NCI-H510A treated with DMSO at 0.1 percent for 48 hours (cell line): Measurements from ENCODE around the gene ARHGAP6.
"Not testable (repeated sequence)": the region's sequence is repeated elsewhere in the genome, so short reads cannot be mapped to it uniquely, and the experiment has no call there.

Experiments used
- DNase-seq: peaks from one replicate; lab custom pipeline; 2025; lab: John Stamatoyannopoulos, UW

ARHGAP6 gene

GRCh38 chrX:11171956-11172355 lies 493.8 kb downstream of the ARHGAP6 start:
- no peak for DNase-seq

- no peak for DNase-seq
Observed at GRCh38 chrX:11164433-11164832, 501.3 kb downstream of the ARHGAP6 start.

- DNase-seq = no peak
Observed at GRCh38 chrX:11159149-11159548, 506.6 kb downstream of the ARHGAP6 start.

- DNase-seq = no peak
Observed at GRCh38 chrX:11151799-11152559, 513.7 kb downstream of the ARHGAP6 start.

- DNase-seq = no peak
Observed at GRCh38 chrX:11148401-11148800, 517.3 kb downstream of the ARHGAP6 start.

DNA sequence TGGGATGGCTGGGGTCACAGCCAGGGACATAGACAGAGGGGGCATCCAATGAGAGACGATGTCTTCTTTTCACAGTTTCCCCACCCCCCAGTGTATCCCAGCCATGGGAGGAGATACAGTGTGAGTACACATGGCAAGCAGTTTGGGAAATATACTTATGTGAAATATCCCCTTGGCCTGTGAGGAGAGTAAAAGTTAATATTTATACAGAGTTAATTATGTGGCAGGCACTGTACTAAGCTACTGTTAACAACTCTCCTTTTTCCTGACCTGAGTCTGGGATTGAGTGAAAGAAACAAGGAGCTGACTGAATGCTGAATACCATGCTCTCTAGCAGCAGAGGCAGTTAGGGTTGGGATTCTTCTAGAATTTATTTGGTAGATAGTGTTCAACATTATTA lies 519.3 kb downstream of the ARHGAP6 start:
- DNase-seq = no peak

GRCh38 chrX:11143931-11144678 lies 521.6 kb downstream of the ARHGAP6 start:
- DNase-seq = peak; percentile 67

DNA sequence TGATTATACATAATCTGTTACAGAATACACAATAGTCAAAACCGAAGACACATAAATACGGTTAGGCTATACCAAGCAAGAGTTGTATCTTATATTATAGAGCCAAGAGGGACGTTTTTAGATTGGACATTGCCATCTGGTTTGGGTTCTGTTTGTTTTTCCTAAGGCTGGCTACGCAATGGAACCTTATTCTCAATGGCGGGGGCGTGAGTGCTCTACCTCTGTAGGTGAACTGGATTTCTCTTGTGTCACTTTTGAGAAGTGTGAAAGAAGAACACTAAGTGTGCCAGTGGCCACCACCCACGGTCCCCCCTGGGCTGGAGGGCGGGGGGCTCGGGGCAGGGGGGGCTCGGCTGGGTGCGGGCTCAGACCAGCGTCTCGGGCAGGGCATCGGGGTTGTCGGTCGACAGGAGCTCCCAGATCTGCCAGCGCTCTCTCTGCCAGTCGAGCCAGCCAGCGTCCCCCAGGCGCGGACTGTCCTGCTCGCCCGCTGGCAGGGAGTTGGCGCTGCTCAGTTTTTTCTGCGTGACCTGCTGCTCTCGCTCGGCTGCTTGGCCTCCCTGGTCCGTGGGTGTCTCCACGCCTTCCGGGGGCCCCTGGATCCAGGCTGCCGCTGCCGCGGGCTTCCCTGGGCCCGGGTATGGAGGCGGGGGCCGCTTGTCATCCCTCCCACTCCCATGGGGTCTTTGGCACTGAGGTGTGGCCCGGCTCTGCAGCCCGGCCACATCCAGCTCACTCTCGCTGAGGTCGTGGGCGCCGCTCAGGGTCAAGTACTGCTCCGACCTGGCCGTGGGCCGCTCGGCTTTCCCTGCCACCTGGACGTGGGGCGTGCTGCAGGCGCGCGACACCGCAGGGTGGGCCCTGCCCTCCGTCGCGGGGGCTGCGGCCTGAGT lies 527.0 kb downstream of the ARHGAP6 start:
- DNase-seq = no peak

DNA sequence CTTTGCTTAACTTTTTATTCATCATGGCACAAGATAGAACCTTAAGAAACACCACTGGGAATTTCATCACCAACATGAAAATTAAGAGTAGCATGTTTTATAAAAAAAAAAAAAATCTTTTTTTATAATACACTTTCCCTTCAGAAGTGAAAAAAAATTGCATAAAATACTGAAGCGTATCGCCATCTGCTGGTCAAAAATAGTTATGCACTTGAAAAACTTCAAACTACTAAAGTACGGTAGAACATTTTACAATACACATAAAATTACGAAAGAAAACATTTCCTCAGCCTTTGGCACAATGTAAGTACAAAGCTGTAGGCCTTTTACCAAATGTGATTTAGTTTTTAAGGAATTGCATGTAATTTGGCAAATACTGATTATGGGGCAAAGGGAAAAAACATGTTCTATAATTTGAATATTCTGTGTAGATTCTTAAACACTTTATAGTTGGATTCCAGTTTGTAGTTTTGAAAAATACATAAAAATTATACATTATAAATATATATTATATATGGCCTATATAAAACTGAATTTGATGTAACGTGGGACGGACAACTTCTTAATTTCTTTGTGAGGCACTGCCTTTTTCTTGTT lies 528.1 kb downstream of the ARHGAP6 start:
- DNase-seq = peak; percentile 23

GRCh38 chrX:11135564-11136185 lies 530.0 kb downstream of the ARHGAP6 start:
- DNase-seq = no peak

GRCh38 chrX:11131146-11131545 lies 534.6 kb downstream of the ARHGAP6 start:
- DNase-seq = no peak

DNA sequence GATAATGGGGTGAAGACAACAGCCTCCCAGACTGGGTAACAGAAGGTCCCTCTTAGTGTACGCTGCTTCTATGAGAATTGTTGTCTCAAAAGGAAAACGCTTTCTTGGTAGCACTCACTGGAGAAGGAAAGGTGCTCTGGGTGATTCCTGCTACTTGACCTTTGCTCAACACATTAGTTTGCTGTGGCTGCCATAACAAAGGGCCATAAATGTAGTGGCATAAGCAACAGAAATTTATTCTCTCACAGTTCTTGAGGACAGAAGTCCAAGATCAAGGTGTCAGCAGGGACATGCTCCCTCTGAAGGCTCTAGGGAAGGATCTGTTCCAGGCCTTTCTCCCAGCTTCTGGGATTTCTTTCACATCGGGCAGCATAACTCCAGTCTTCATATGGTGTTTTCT lies 535.6 kb downstream of the ARHGAP6 start:
- DNase-seq = no peak

DNA sequence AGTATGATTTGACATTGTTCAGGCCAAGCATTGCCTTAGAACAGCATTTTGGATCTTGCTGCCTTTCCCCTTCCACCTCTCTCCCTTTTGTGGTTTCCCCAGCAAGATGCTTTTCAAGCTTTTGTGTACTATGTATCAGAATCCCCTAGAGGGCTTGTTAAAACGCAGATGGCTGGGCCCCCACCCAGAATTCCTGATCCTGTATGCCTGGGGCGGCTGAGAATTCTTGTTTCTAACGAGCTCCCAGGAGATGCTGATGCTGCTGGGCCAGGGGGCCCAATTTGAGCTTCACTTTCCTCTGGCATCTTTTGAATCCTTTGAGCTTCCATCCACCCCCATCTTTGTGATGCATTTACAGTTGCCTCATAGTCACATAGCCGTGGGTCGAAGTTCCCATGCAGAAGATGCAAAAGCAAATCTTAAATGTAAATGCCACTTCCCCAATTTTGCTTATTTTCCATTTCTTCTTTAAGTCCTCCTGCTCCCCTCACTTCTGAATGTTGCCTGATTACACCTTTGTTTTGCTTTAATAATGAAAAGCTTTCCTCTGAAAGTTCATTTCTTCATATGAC lies 536.1 kb downstream of the ARHGAP6 start:
- DNase-seq = no peak

GRCh38 chrX:11125060-11125459 lies 540.7 kb downstream of the ARHGAP6 start:
- no peak for DNase-seq

- DNase-seq = no peak
Observed at GRCh38 chrX:11124112-11124511, 541.6 kb downstream of the ARHGAP6 start.

DNA sequence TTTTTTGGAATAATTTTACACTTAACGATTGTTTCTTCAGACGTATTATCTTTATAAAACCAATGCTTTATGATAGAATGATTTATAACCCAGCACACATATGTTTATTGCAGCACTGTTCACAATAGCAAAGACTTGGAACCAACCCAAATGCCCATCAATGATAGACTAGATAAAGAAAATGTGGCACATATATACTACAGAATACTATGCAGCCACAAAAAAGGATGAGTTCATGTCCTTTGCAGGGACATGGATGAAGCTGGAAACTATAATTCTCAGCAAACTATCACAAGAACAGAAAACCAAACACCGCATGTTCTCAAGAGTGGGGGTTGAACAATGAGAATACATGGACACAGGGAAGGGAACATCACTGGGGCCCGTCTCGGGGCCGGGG lies 542.6 kb downstream of the ARHGAP6 start:
- DNase-seq = not testable (repeated sequence)

DNA sequence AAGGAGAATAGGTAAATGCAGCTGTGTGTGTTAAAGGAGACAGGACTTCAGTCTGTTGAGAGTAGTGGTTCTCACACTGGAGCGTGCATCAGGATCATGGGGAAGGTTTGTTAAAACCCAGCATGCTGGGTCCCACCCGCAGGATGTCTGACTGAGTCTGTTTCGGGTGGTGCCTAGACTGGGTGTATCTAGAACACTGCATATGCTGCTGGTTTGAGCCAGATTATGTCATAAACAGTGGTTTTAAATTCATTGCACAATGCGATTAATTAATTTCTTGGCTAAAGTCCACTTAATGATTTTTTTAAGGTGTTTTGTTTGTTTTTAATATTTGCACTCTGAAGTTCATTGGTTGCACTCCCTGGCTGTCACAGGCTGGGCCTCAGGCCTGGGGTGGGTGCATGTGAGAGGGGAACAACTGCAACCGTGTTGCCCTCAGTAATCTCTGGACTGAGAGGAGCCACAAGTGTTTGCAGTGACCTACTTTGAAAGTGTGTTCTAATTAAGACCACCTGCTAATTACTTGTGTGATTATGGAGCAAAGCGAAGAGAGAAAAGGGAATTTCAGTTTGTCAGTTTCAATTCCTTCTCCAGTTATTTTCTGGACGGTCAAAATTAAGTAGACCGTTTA lies 546.3 kb downstream of the ARHGAP6 start:
- no peak for DNase-seq

DNA sequence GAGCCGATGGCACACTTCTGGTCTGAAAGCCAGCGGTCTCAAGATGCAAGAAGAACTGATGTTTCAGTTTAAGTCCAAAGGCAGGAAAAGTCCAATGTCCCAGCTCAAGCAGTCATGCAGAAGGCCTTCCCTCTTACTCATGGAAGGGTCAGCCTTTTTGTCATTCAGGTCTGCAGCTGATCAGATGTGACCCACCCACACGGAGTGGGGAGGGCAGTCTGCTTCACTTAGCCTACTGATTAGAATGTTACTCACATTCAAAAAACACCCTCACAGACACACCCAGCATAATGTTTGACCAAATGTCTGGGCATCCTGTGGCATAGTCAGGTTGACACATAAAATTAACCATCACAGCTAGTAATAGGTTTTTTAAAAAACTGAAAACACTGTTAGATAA lies 548.0 kb downstream of the ARHGAP6 start:
- no peak for DNase-seq

DNA sequence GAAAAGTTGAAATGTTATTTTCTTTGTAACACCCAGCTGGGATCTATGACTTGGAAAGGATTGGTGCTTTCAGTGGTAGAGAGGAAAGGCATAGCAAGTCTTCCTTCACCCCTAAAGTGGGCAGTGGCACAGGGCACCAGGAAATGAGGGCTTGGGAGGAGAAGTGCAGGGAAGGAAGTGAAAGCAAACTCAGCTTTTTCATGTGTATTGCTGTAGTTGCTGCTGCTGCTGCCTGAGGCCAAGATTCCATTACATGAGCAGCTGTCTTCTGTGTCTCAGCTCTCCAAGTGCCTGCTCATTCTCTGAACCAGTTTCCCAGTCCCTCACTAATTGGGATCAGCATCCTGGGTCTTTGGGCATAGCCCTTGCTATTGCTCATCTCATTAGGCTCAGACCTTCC lies 552.0 kb downstream of the ARHGAP6 start:
- DNase-seq = no peak

DNA sequence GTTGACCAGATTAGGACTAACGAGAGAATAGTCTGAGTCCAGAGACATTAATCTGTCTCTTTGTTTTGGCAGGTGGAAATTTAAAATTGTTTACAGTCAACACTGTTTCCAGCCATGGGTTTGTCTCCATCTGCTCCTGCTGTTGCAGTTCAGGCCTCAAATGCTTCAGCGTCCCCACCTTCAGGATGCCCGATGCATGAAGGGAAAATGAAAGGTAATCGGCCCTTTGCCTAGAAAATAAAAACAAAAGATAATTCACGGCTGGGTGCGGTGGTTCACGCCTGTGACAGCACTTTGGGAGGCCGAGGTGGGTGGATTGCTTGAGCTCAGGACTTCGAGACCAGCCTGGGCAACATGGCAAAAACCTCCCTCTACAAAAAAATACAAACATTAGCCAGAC lies 553.8 kb downstream of the ARHGAP6 start:
- DNase-seq = no peak
